Stimulated activated CD4-positive, alpha-beta T cell treated with anti-CD3 and anti-CD28 coated beads, Interleukin-1b, Interleukin-23, amount 100 ng/mL, for 4 hours (primary cell): Measurements from ENCODE around the gene ZNF599.

Experiments used
- DNase-seq, 2 donors: peaks; one replicate each; pipeline ENCODE4 v3.0.0-alpha.2; 2020; ENCODE audit warnings: low read depth in 2 of 2

ZNF599 gene

DNA sequence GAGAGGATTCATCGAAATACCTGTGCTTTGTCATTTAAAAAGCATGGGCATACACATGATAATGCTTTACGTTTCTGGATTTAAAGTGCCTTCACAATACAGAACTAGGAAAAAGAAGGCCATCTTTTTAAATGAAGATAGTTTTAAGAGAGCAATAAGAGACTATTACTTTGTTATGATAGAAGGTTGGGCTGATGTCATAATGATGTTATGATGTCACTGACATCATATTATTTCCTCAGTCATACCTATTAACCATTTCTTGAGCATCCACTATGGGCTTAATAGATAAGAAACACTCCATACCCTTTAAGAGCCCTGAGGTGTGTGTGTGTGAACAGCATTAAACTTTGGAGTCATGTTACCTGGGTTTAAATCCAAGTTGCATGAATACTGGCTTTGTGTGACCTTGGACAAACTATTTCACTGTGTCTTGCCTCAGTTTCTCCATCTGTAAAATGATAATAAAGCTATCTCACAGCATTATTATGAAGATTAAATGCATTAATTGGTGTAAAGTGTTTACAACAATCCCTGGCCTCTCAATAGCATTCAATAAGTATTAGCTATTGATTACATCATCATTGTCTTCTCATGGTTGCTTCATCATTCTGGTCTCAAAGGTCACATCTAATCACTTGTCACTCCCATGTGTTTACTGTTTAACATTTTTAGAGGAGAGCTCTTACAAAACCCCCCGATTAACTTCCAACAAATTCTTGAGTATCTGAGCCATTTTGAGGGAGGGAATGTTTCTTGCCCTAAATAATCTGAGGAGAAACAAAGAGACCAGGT lies 27.9 kb downstream of the ZNF599 start:
- DNase-seq: no peak

DNA sequence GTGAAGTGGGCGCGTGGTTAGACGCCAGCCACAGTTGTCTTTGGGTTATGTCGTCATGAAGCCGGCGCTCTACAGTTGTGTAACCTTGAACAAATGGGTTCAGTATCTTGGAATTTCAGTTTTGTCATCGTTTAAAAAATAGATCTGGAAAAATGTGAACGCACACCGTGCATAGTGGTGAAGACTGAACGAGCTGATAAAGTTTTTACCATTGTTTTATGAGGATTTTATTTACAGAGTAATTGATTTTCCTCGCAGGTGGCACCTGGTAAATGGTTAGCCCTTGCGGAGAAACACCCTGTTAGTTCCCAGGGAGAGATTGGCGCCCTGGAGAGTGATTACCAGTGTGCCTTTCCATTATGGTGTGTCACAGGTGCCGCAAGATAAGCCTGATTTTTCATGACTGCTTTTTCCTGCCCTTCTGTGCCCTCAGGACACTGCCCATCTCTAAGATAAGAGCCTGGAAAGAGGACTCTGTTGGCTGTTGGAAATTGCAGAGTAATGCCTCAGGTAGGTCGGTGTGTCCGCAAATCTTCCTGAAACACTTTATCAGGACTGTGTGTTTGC lies 38.4 kb downstream of the ZNF599 start:
- DNase-seq: peak in 1 of 2 donors; percentile 38

DNA sequence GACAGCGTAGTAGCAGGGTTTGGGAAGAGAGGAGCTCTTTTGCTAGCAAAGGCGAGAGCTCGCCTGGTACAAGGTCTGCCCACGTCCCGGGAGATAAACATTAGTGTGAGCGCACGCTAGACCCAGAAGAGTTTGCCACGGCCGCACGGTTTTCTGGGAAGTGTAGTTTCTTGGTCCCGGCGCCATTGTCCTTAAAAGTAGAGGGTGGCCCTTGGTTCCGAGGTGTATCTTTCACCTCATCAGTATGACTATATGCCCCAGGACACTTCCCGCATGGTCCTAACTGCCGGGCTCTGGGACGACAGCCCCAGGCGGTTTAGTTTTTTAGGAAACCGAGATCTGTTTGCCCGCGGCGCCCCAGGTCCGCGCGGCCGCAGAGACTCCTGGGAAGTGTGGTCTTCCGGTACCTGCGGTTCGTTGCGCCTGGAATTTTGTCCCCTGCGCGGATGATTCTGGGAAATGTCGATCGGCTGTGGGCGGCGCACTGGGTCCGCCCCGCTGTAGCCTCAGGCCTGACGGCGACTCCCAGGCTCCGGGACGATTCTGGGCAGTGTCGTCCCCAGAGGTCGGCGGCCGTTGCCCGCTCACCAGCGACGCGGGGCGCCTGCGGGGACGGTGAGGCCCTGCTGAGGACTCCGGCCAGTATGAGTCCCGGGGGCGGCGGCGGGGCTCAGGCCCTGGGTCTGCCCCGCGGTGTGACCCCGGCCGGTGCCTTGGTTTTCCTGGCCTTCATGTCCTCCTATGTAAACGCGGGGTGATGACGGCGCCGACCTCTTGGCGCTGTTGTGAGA lies 39.1 kb downstream of the ZNF599 start, which contains the start of gene ZNF181:
Gene ZNF181 (plus strand): TSS at position 498 of the 791 bp plus-strand sequence. CDS start 795 bp downstream, outside the sequence.
- DNase-seq: peak; percentile 70 to 72

- no peak for DNase-seq
These were observed 39.7 kb downstream of the ZNF599 start for GRCh38 chr19:34733266-34733745.

GRCh38 chr19:34732612-34733211 lies 40.3 kb downstream of the ZNF599 start:
- no peak for DNase-seq

DNA sequence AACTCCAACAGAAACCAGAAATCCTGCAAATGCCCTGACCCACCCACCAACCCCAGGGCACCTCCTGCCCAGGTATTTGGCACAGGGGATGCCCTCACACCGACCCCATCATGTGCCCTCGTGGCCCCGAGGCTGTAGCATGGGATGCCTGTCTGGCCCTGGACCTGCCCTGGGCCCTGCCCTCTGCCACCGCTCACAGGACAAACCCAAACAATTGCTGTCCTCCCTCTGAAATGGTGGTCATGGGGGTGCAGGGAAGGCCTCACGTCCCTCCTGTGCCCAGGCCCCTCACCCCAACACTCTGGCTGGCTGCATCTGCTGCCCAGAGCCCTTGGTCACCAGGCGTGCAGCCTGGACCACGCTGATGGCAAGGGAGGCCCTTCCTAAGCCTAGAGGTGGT lies 41.1 kb downstream of the ZNF599 start:
- no peak for DNase-seq

GRCh38 chr19:34731019-34731829 lies 41.8 kb downstream of the ZNF599 start:
- no peak for DNase-seq

GRCh38 chr19:34725400-34725799 lies 47.6 kb downstream of the ZNF599 start:
- no peak for DNase-seq

DNA sequence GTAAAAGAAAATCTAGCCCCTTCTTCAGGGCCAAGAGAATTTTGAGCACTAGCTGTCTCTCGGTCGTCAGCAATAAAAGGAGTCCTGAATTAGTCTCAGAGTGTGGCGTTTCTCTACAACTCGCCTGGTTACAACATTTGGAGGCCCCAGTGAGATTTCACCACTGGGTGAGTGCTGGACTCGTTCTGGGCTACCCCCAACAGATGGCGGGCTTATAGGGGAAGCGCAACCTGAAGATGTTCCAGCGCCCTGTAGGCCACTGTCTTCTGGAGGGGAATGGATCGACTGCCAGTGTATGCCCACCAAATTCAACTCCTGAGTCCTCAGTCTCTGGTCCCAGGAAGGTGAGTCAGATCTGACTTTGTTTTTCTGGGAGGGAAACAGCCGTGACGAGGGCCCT lies 50.7 kb downstream of the ZNF599 start:
- DNase-seq: no peak

GRCh38 chr19:34715357-34715756 lies 57.7 kb downstream of the ZNF599 start:
- no peak for DNase-seq

GRCh38 chr19:34713262-34713637 lies 59.8 kb downstream of the ZNF599 start:
- no peak for DNase-seq

DNA sequence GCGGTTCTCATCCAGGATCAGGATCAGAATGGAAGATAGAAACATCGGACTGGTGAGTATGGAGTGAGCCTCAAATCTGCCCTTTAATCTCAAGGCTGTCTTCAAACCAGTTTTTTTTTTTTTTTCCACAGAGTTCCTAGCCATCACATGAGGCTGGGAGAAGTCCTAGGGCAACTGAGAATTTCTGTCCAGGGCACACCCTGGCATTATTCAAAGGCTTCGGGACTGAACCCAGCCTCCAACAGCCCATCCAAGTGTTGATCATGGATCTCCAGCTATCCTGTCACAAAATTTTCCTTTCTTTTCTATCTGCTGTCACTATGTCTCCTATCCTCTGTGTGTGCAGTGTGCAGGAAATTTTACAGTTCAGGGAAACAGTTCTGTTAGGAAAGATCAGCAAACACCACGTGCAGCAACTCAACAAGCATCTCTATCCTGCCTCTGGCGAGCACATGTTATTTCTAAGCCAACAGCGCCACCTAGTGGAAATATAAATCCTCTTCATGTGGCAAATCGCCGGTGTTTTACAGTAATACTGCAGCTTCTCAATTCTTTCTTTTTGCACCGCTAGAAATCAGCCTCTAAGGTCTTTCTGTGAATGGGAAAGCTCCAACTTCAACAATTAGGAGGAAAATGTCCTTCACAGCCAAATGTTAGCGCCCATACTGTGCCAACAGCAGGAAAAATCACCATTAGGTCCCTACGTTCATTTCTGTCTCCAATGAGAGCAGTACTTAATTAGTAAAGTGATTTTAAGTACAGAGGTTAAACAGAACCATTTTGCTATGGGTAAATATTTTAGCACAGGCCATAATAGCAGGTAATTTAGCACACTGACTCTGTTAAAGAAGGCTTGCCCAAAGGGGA lies 60.4 kb downstream of the ZNF599 start:
- DNase-seq: peak in 1 of 2 donors; percentile 62

- DNase-seq: no peak
These were observed 61.1 kb downstream of the ZNF599 start for GRCh38 chr19:34711890-34712289.
